Measurements from ENCODE around the gene LAMC1. TPM values are rescaled to one million over a fixed set of nuclear protein-coding genes. Genes with fewer than 3 reads are reported as not detected.

LAMC1 gene
- total RNA-seq, 1 experiment from 2014 or later = 71.5 TPM

- TF ChIP-seq CTCF (conservative IDR thresholded peaks at IDR 0.05; ENCODE audit: low read depth, low read length) (no peak), EZH2phosphoT487 (IDR thresholded peaks at IDR 0.05; ENCODE audit: borderline replicate concordance, low read length) (no peak), EZH2 (IDR thresholded peaks at IDR 0.05; ENCODE audit: low read length, unreplicated experiment) (no peak)
- Histone ChIP-seq H3K4me1 (ENCODE audit: insufficient read depth, low read length) (peaks cover 5% of the 10 kb centered on the region), H4K20me1 (ENCODE audit: low read length) (no peaks in the 10 kb centered on the region), H3K4me3 (ENCODE audit: low read length) (no peak overlapping the region), H3K79me2 (ENCODE audit: low read length) (no peaks in the 10 kb centered on the region), H3K9ac (ENCODE audit: low read length) (no peak overlapping the region), H2AFZ (ENCODE audit: low read length) (no peak overlapping the region), H3K27ac (ENCODE audit: low read length) (no peak overlapping the region), H3F3A (ENCODE audit: low read length, unreplicated experiment) (no peaks in the 10 kb centered on the region), H3K36me3 (ENCODE audit: low read depth, low read length) (no peaks in the 10 kb centered on the region), H3K9me3 (ENCODE audit: low read length) (no peaks in the 10 kb centered on the region), H3K27me3 (ENCODE audit: low read length) (no peaks in the 10 kb centered on the region), H3K9me2 (replicated peaks; ENCODE audit: low read length) (no peaks in the 10 kb centered on the region), H3K4me2 (ENCODE audit: low read length) (no peak overlapping the region)
- intact Hi-C loops (cut with micrococcal nuclease) = no loop called here
- CTCF ChIA-PET = no interaction called here
- no peak for ATAC-seq
- BruUV-seq (replicated peaks) = no TSS peak
- POLR2A ChIA-PET (ENCODE audit: unreplicated experiment) = no interaction called here
- no peak for DNase-seq
These were observed 27.3 kb upstream of the LAMC1 start for GRCh38 chr1:182995894-182996293.

- Histone ChIP-seq H3K4me3 (ENCODE audit: low read length) (no peak overlapping the region), H4K20me1 (ENCODE audit: low read length) (no peaks in the 10 kb centered on the region), H3K9ac (ENCODE audit: low read length) (no peak overlapping the region), H3K36me3 (ENCODE audit: low read depth, low read length) (no peaks in the 10 kb centered on the region), H3K4me1 (ENCODE audit: insufficient read depth, low read length) (0 out of 2 replicates have a peak, but pooled peaks cover 3% of the 10 kb centered on the region), H2AFZ (ENCODE audit: low read length) (no peak overlapping the region), H3F3A (ENCODE audit: low read length, unreplicated experiment) (no peaks in the 10 kb centered on the region), H3K9me2 (replicated peaks; ENCODE audit: low read length) (no peaks in the 10 kb centered on the region), H3K79me2 (ENCODE audit: low read length) (no peaks in the 10 kb centered on the region), H3K27ac (ENCODE audit: low read length) (no peak overlapping the region), H3K4me2 (ENCODE audit: low read length) (no peak overlapping the region), H3K27me3 (ENCODE audit: low read length) (no peaks in the 10 kb centered on the region), H3K9me3 (ENCODE audit: low read length) (no peaks in the 10 kb centered on the region)
- no TSS peak for BruUV-seq (replicated peaks)
- TF ChIP-seq CTCF (conservative IDR thresholded peaks at IDR 0.05; ENCODE audit: low read depth, low read length) (no peak), EZH2phosphoT487 (IDR thresholded peaks at IDR 0.05; ENCODE audit: borderline replicate concordance, low read length) (no peak), EZH2 (IDR thresholded peaks at IDR 0.05; ENCODE audit: low read length, unreplicated experiment) (no peak)
- ChIA-PET CTCF (no interaction called here), POLR2A (ENCODE audit: unreplicated experiment) (no interaction called here)
- ATAC-seq (no peak), DNase-seq (no peak)
- intact Hi-C loops (cut with micrococcal nuclease) = no loop called here
These were observed 26.4 kb upstream of the LAMC1 start for GRCh38 chr1:182996816-182997215.

GRCh38 chr1:182998482-182998881 is 24.7 kb upstream of the LAMC1 start:
- no peak overlapping the region for H3K27ac ChIP-seq (ENCODE audit: low read length)
- no TSS peak for BruUV-seq (replicated peaks)
- ATAC-seq = no peak
- no peaks in the 10 kb centered on the region for H3F3A ChIP-seq (ENCODE audit: low read length, unreplicated experiment)
- POLR2A ChIA-PET (ENCODE audit: unreplicated experiment) = no interaction called here
- H3K9me2 ChIP-seq (replicated peaks; ENCODE audit: low read length) = no peaks in the 10 kb centered on the region
- no peaks in the 10 kb centered on the region for H4K20me1 ChIP-seq (ENCODE audit: low read length)
- no peak for DNase-seq
- no peaks in the 10 kb centered on the region for H3K27me3 ChIP-seq (ENCODE audit: low read length)
- intact Hi-C loops (cut with micrococcal nuclease) = no loop called here
- H3K36me3 ChIP-seq (ENCODE audit: low read depth, low read length) = no peaks in the 10 kb centered on the region
- H3K79me2 ChIP-seq (ENCODE audit: low read length) = no peaks in the 10 kb centered on the region
- H3K4me2 ChIP-seq (ENCODE audit: low read length) = no peak overlapping the region
- H3K4me1 ChIP-seq (ENCODE audit: insufficient read depth, low read length) = 0 out of 2 replicates have a peak, but pooled peaks cover 3% of the 10 kb centered on the region
- TF ChIP-seq EZH2 (IDR thresholded peaks at IDR 0.05; ENCODE audit: low read length, unreplicated experiment) (no peak), EZH2phosphoT487 (IDR thresholded peaks at IDR 0.05; ENCODE audit: borderline replicate concordance, low read length) (no peak), CTCF (conservative IDR thresholded peaks at IDR 0.05; ENCODE audit: low read depth, low read length) (no peak)
- H3K9ac ChIP-seq (ENCODE audit: low read length) = no peak overlapping the region
- no peak overlapping the region for H3K4me3 ChIP-seq (ENCODE audit: low read length)
- no peaks in the 10 kb centered on the region for H3K9me3 ChIP-seq (ENCODE audit: low read length)
- no peak overlapping the region for H2AFZ ChIP-seq (ENCODE audit: low read length)
- CTCF ChIA-PET = no interaction called here

Data from PC-3 (cell line).